ENCODE results near the gene PLEKHM1. TPM values are rescaled to one million over a fixed set of nuclear protein-coding genes. Genes with fewer than 3 reads are reported as not detected.
A peak's percentile ranks its signal among the peaks of the same experiment; 100 is the strongest.

Gene PLEKHM1
- total RNA-seq, 3 donors from 2014 or later (not counting 1 experiment from before 2014, with no cell fraction given), result 140 to 160 (median 158) TPM

GRCh38 chr17:45432405-45433158, 57.9 kb downstream of the PLEKHM1 start, which contains the start of gene ARHGAP27:
Gene ARHGAP27 (minus strand): TSS chr17:45432870. CDS start chr17:45430279, 2,591 bp downstream.
- DNase-seq (peak in 1 of 2 donors; percentile 57), ATAC-seq (no peak)
- H3K4me1 ChIP-seq (ENCODE audit: control insufficient read depth, insufficient read depth, low read length), result peaks cover 43% of the 10 kb centered on the region
- H3K9me3 ChIP-seq (ENCODE audit: control insufficient read depth, insufficient read depth, low read length), result no peaks in the 10 kb centered on the region
- Mint-ChIP-seq H3K36me3 (no peaks in the 10 kb centered on the region), H3K4me1 (peaks cover 13 to 36% of the 10 kb centered on the region in 2 donors), H3K27ac (peak within 1 kb of the TSS; percentile 74 to 83), H3K9me3 (no peaks in the 10 kb centered on the region), H3K27me3 (ENCODE audit: low read depth in 2 of 2) (no peaks in the 10 kb centered on the region), H3K4me3 (peak within 1 kb of the TSS; percentile 93)
- no peaks in the 10 kb centered on the region for H3K27me3 ChIP-seq (ENCODE audit: control insufficient read depth, insufficient read depth, low read length)
- WGBS (ENCODE audit: insufficient coverage), result 2% methylated on average over 53 of the region's 66 CpGs
- no peak within 1 kb of the TSS for H3K27ac ChIP-seq (ENCODE audit: low read length)
- peak within 1 kb of the TSS; percentile 73 for H3K4me3 ChIP-seq (ENCODE audit: low read length)
- intact Hi-C loops (cut with micrococcal nuclease), result no loop called here
- TF ChIP-seq, protein P1, sequence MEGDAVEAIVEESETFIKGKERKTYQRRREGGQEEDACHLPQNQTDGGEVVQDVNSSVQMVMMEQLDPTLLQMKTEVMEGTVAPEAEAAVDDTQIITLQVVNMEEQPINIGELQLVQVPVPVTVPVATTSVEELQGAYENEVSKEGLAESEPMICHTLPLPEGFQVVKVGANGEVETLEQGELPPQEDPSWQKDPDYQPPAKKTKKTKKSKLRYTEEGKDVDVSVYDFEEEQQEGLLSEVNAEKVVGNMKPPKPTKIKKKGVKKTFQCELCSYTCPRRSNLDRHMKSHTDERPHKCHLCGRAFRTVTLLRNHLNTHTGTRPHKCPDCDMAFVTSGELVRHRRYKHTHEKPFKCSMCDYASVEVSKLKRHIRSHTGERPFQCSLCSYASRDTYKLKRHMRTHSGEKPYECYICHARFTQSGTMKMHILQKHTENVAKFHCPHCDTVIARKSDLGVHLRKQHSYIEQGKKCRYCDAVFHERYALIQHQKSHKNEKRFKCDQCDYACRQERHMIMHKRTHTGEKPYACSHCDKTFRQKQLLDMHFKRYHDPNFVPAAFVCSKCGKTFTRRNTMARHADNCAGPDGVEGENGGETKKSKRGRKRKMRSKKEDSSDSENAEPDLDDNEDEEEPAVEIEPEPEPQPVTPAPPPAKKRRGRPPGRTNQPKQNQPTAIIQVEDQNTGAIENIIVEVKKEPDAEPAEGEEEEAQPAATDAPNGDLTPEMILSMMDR (IDR thresholded peaks at IDR 0.05), result no peak
- H3K36me3 ChIP-seq (ENCODE audit: control insufficient read depth, insufficient read depth, low read length), result peaks cover 16% of the 10 kb centered on the region

DNA sequence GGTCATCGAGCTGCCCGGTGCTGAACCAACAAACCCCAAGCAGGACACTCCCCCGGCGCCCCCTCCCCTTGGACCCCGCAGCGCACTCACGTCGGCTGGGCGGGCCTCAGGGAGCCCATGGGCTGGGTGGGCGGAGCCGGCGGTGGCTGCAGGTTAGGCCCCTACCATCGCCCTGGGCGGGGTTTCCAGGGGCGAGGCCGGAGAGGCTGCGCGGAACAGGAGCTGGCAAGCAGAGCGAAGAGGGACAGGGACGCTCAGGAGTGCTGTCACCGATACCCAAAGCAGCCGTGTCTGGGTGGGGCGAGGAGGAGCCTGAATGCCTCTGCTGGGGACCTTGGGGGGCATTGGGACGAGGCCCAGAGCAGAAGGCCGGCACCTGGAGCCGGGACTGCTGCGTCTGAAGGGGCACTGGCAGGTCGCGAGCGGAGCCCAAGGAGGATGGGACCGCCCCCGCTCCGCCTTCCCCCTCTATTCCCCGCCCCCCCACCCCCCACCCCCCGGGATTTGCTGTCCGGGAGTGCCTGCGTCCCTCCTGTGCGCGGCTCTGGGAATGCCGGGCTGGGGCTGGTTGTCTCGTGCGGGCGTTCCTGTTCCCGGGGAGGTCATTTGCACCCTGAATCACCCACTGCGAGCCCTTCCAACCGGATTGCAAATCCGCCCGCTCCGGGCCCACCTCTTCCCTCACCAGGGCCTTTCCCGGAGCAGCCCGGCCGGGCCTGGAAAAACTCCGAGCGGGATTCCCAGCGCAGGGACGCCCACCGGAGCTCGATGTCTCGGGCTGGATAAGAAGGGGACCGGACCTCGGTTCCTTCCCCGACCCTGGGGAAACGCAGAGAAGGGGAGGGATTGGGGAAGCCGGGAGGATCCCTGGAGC, 58.8 kb downstream of the PLEKHM1 start:
- Mint-ChIP-seq H3K36me3 (no peaks in the 10 kb centered on the region), H3K4me1 (peaks cover 13 to 36% of the 10 kb centered on the region in 2 donors), H3K4me3 (peak overlapping the region; percentile 93), H3K27ac (peak overlapping the region; percentile 74 to 83), H3K27me3 (ENCODE audit: low read depth in 2 of 2) (no peaks in the 10 kb centered on the region), H3K9me3 (no peaks in the 10 kb centered on the region)
- peaks cover 10% of the 10 kb centered on the region for H3K36me3 ChIP-seq (ENCODE audit: control insufficient read depth, insufficient read depth, low read length)
- DNase-seq (peak; percentile 65 to 79), ATAC-seq (peak; percentile 72 to 77 (median 72))
- H3K4me3 ChIP-seq (ENCODE audit: low read length), result peak overlapping the region; percentile 73
- peak overlapping the region; percentile 57 for H3K27ac ChIP-seq (ENCODE audit: low read length)
- intact Hi-C loops (cut with micrococcal nuclease), result no loop called here
- H3K4me1 ChIP-seq (ENCODE audit: control insufficient read depth, insufficient read depth, low read length), result peaks cover 48% of the 10 kb centered on the region
- WGBS (ENCODE audit: insufficient coverage), result under 1% methylated on average over 55 of the region's 64 CpGs
- H3K27me3 ChIP-seq (ENCODE audit: control insufficient read depth, insufficient read depth, low read length), result no peaks in the 10 kb centered on the region
- TF ChIP-seq, protein P1 (IDR thresholded peaks at IDR 0.05), result no peak
- no peaks in the 10 kb centered on the region for H3K9me3 ChIP-seq (ENCODE audit: control insufficient read depth, insufficient read depth, low read length)

- H3K27ac ChIP-seq (ENCODE audit: low read length), result peak overlapping the region; percentile 57
- 15% methylated on average over 47 of the region's 47 CpGs for WGBS (ENCODE audit: insufficient coverage)
Observed at GRCh38 chr17:45430738-45431530, 59.6 kb downstream of the PLEKHM1 start.

More at GRCh38 chr17:45430738-45431530, 59.6 kb downstream of the PLEKHM1 start:
- Mint-ChIP-seq H3K4me1 (peaks cover 13 to 36% of the 10 kb centered on the region in 2 donors), H3K36me3 (no peaks in the 10 kb centered on the region), H3K4me3 (peak overlapping the region; percentile 93), H3K27ac (peak overlapping the region; percentile 74 to 83), H3K27me3 (ENCODE audit: low read depth in 2 of 2) (no peaks in the 10 kb centered on the region), H3K9me3 (no peaks in the 10 kb centered on the region)
- Histone ChIP-seq H3K27me3 (ENCODE audit: control insufficient read depth, insufficient read depth, low read length) (no peaks in the 10 kb centered on the region), H3K4me1 (ENCODE audit: control insufficient read depth, insufficient read depth, low read length) (peaks cover 48% of the 10 kb centered on the region), H3K36me3 (ENCODE audit: control insufficient read depth, insufficient read depth, low read length) (peaks cover 3% of the 10 kb centered on the region), H3K9me3 (ENCODE audit: control insufficient read depth, insufficient read depth, low read length) (no peaks in the 10 kb centered on the region), H3K4me3 (ENCODE audit: low read length) (peak overlapping the region; percentile 73)
- TF ChIP-seq, protein P1 (IDR thresholded peaks at IDR 0.05), result no peak
- DNase-seq (peak in 1 of 2 donors; percentile 56), ATAC-seq (peak; percentile 47 to 67 (median 59))
- intact Hi-C loops (cut with micrococcal nuclease), result no loop called here

Measured in natural killer cell (primary cell).